Measurements from ENCODE around the gene FAXDC2.

FAXDC2 gene

GRCh38 chr5:154850255-154851062 is at the start of gene FAXDC2:
Gene FAXDC2, minus strand, starts transcription at chr5:154850603. Its CDS starts 12,425 bp downstream, at chr5:154838178.
- Histone ChIP-seq H3K4me3 (ENCODE audit: low read depth in 1 of 5, low read length in 5 of 5) (peak within 1 kb of the TSS; percentile 83 to 99 (median 91)), H3K9ac (ENCODE audit: low read length in 5 of 5) (peak within 1 kb of the TSS; percentile 28 to 75 (median 60)), H3K27me3 (ENCODE audit: control insufficient read depth in 5 of 5, insufficient read depth in 4 of 5, low read length in 5 of 5) (no peaks in the 10 kb centered on the region), H3K27ac (ENCODE audit: low read depth, low read length) (peak within 1 kb of the TSS; percentile 68), H3K36me3 (ENCODE audit: control insufficient read depth in 5 of 5, insufficient read depth in 5 of 5, low read length in 5 of 5) (no peaks in the 10 kb centered on the region), H3K9me3 (ENCODE audit: control insufficient read depth in 5 of 5, low read length in 5 of 5) (no peaks in the 10 kb centered on the region), H3K4me1 (ENCODE audit: control insufficient read depth in 5 of 5, insufficient read depth in 5 of 5, low read length in 5 of 5) (peaks cover 0 to 36% (median 31%) of the 10 kb centered on the region in 5 donors)

DNA sequence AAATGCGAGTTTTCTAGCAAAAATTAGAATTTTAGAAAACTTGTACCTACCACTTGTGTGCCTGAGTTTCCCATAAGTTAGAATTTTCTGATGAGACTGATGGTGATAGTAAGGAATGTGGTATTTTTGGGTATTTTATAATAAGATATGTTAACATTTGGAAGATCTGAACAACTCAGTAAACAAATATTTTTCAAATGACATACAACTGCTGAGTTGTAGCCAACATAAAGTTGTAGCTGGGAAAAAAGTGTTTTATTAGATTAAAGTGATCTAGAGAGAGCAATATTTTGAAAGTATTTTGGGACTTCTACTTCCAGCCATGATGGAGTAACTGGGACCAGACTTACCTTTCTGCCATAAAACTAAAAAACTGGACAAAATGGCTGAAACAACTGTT is 49.7 kb upstream of the FAXDC2 start:
- Histone ChIP-seq H3K27ac (ENCODE audit: low read depth, low read length) (peak overlapping the region; percentile 97), H3K27me3 (ENCODE audit: control insufficient read depth in 5 of 5, insufficient read depth in 4 of 5, low read length in 5 of 5) (no peaks in the 10 kb centered on the region), H3K9me3 (ENCODE audit: control insufficient read depth in 5 of 5, low read length in 5 of 5) (no peaks in the 10 kb centered on the region), H3K4me3 (ENCODE audit: low read depth in 1 of 5, low read length in 5 of 5) (no peak overlapping the region), H3K4me1 (ENCODE audit: control insufficient read depth in 5 of 5, insufficient read depth in 5 of 5, low read length in 5 of 5) (peaks cover 0 to 61% (median 30%) of the 10 kb centered on the region in 5 donors), H3K36me3 (ENCODE audit: control insufficient read depth in 5 of 5, insufficient read depth in 5 of 5, low read length in 5 of 5) (peaks cover 19 to 80% (median 55%) of the 10 kb centered on the region in 5 donors), H3K9ac (ENCODE audit: low read length in 5 of 5) (peak overlapping the region in 3 of 5 donors; percentile 22 to 74 (median 32))

GRCh38 chr5:154899151-154899816 is 48.9 kb upstream of the FAXDC2 start:
- no peaks in the 10 kb centered on the region for H3K27me3 ChIP-seq (ENCODE audit: control insufficient read depth in 5 of 5, insufficient read depth in 4 of 5, low read length in 5 of 5)
- H3K4me3 ChIP-seq (ENCODE audit: low read depth in 1 of 5, low read length in 5 of 5): no peak overlapping the region
- H3K4me1 ChIP-seq (ENCODE audit: control insufficient read depth in 5 of 5, insufficient read depth in 5 of 5, low read length in 5 of 5): peaks cover 0 to 60% (median 30%) of the 10 kb centered on the region in 5 donors
- H3K9me3 ChIP-seq (ENCODE audit: control insufficient read depth in 5 of 5, low read length in 5 of 5): no peaks in the 10 kb centered on the region
- peak overlapping the region in 4 of 5 donors; percentile 30 to 74 (median 54) for H3K9ac ChIP-seq (ENCODE audit: low read length in 5 of 5)
- peak overlapping the region; percentile 97 for H3K27ac ChIP-seq (ENCODE audit: low read depth, low read length)
- peaks cover 19 to 76% (median 53%) of the 10 kb centered on the region in 5 donors for H3K36me3 ChIP-seq (ENCODE audit: control insufficient read depth in 5 of 5, insufficient read depth in 5 of 5, low read length in 5 of 5)

- peaks cover 15 to 84% (median 53%) of the 10 kb centered on the region in 5 donors for H3K36me3 ChIP-seq (ENCODE audit: control insufficient read depth in 5 of 5, insufficient read depth in 5 of 5, low read length in 5 of 5)
- H3K27ac ChIP-seq (ENCODE audit: low read depth, low read length): peak overlapping the region; percentile 97
- H3K4me1 ChIP-seq (ENCODE audit: control insufficient read depth in 5 of 5, insufficient read depth in 5 of 5, low read length in 5 of 5): peaks cover 0 to 60% (median 30%) of the 10 kb centered on the region in 5 donors
- H3K27me3 ChIP-seq (ENCODE audit: control insufficient read depth in 5 of 5, insufficient read depth in 4 of 5, low read length in 5 of 5): no peaks in the 10 kb centered on the region
- H3K4me3 ChIP-seq (ENCODE audit: low read depth in 1 of 5, low read length in 5 of 5): no peak overlapping the region
- no peaks in the 10 kb centered on the region for H3K9me3 ChIP-seq (ENCODE audit: control insufficient read depth in 5 of 5, low read length in 5 of 5)
- no peak overlapping the region for H3K9ac ChIP-seq (ENCODE audit: low read length in 5 of 5)
These were observed 47.8 kb upstream of the FAXDC2 start for GRCh38 chr5:154898210-154898609.

GRCh38 chr5:154896562-154897165 is 46.3 kb upstream of the FAXDC2 start:
- Histone ChIP-seq H3K4me1 (ENCODE audit: control insufficient read depth in 5 of 5, insufficient read depth in 5 of 5, low read length in 5 of 5) (peaks cover 0 to 62% (median 36%) of the 10 kb centered on the region in 5 donors), H3K4me3 (ENCODE audit: low read depth in 1 of 5, low read length in 5 of 5) (no peak overlapping the region), H3K27me3 (ENCODE audit: control insufficient read depth in 5 of 5, insufficient read depth in 4 of 5, low read length in 5 of 5) (no peaks in the 10 kb centered on the region), H3K36me3 (ENCODE audit: control insufficient read depth in 5 of 5, insufficient read depth in 5 of 5, low read length in 5 of 5) (peaks cover 8 to 82% (median 49%) of the 10 kb centered on the region in 5 donors), H3K9ac (ENCODE audit: low read length in 5 of 5) (no peak overlapping the region), H3K27ac (ENCODE audit: low read depth, low read length) (peak overlapping the region; percentile 24), H3K9me3 (ENCODE audit: control insufficient read depth in 5 of 5, low read length in 5 of 5) (no peaks in the 10 kb centered on the region)

DNA sequence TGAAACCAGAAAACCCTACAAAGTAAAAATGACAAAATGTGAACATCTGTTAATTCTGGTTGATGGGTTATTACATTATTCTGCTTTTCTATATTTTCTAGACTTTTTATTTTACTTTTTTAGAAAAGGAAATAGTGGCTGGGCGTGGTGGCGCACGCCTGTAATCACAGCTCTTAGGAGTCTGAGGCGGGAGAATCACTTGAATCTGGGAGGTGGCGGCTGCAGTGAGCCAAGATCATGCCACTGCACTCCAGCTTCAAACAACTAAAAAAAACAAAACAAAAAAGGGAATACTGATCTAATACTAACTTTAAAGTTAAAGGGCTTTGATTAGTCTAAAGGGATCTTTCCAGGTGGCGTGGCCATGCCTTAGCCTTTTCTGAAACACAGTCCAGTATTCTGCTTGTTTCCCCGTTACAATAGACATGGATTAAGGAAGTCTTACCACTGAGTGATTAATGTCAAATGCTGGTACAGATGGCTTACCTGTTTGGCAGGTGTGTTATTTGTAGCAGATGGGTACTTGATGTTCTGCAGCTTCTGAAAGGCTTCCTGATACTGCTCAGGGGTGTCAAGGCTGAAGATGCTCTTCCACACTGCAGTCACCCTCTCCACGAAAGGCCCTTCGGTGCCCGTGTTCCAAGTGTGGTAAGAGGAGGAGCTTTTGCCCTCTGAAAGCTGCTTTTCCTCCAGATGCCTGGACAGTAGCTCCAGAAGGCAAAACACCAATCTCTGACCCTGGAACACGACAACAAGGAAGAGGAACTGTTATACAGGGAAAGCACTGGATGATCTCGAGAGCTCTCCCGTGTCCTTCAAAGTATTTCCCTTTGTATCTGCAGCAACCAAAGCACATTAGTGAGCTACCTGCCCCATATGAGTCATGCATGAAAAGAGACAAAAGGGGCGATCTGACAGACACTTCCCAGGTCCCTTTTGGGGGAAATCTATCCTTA is 45.5 kb upstream of the FAXDC2 start:
- Histone ChIP-seq H3K27ac (ENCODE audit: low read depth, low read length) (peak overlapping the region; percentile 24), H3K9me3 (ENCODE audit: control insufficient read depth in 5 of 5, low read length in 5 of 5) (no peaks in the 10 kb centered on the region), H3K4me3 (ENCODE audit: low read depth in 1 of 5, low read length in 5 of 5) (no peak overlapping the region), H3K9ac (ENCODE audit: low read length in 5 of 5) (no peak overlapping the region), H3K4me1 (ENCODE audit: control insufficient read depth in 5 of 5, insufficient read depth in 5 of 5, low read length in 5 of 5) (peaks cover 0 to 59% (median 36%) of the 10 kb centered on the region in 5 donors), H3K27me3 (ENCODE audit: control insufficient read depth in 5 of 5, insufficient read depth in 4 of 5, low read length in 5 of 5) (no peaks in the 10 kb centered on the region), H3K36me3 (ENCODE audit: control insufficient read depth in 5 of 5, insufficient read depth in 5 of 5, low read length in 5 of 5) (peaks cover 4 to 82% (median 51%) of the 10 kb centered on the region in 5 donors)

- Histone ChIP-seq H3K4me3 (ENCODE audit: low read depth in 1 of 5, low read length in 5 of 5) (no peak overlapping the region), H3K36me3 (ENCODE audit: control insufficient read depth in 5 of 5, insufficient read depth in 5 of 5, low read length in 5 of 5) (peaks cover 17 to 88% (median 60%) of the 10 kb centered on the region in 5 donors), H3K9ac (ENCODE audit: low read length in 5 of 5) (no peak overlapping the region), H3K4me1 (ENCODE audit: control insufficient read depth in 5 of 5, insufficient read depth in 5 of 5, low read length in 5 of 5) (peaks cover 0 to 36% (median 19%) of the 10 kb centered on the region in 5 donors), H3K27me3 (ENCODE audit: control insufficient read depth in 5 of 5, insufficient read depth in 4 of 5, low read length in 5 of 5) (no peaks in the 10 kb centered on the region), H3K27ac (ENCODE audit: low read depth, low read length) (no peak overlapping the region), H3K9me3 (ENCODE audit: control insufficient read depth in 5 of 5, low read length in 5 of 5) (peaks cover 0 to 1% (median 0%) of the 10 kb centered on the region in 5 donors)
These were observed 43.0 kb upstream of the FAXDC2 start for GRCh38 chr5:154893381-154893780.

- peaks cover 0 to 3% (median 0%) of the 10 kb centered on the region in 5 donors for H3K9me3 ChIP-seq (ENCODE audit: control insufficient read depth in 5 of 5, low read length in 5 of 5)
- H3K9ac ChIP-seq (ENCODE audit: low read length in 5 of 5): no peak overlapping the region
- no peak overlapping the region for H3K27ac ChIP-seq (ENCODE audit: low read depth, low read length)
- H3K4me1 ChIP-seq (ENCODE audit: control insufficient read depth in 5 of 5, insufficient read depth in 5 of 5, low read length in 5 of 5): peaks cover 0 to 26% (median 14%) of the 10 kb centered on the region in 5 donors
- no peaks in the 10 kb centered on the region for H3K27me3 ChIP-seq (ENCODE audit: control insufficient read depth in 5 of 5, insufficient read depth in 4 of 5, low read length in 5 of 5)
- H3K36me3 ChIP-seq (ENCODE audit: control insufficient read depth in 5 of 5, insufficient read depth in 5 of 5, low read length in 5 of 5): peaks cover 25 to 88% (median 65%) of the 10 kb centered on the region in 5 donors
- no peak overlapping the region for H3K4me3 ChIP-seq (ENCODE audit: low read depth in 1 of 5, low read length in 5 of 5)
These were observed 42.0 kb upstream of the FAXDC2 start for GRCh38 chr5:154892369-154892771.

GRCh38 chr5:154885439-154885838 is 35.0 kb upstream of the FAXDC2 start:
- H3K4me3 ChIP-seq (ENCODE audit: low read depth in 1 of 5, low read length in 5 of 5): peak overlapping the region in 2 of 5 donors; percentile 2 to 15
- no peaks in the 10 kb centered on the region for H3K27me3 ChIP-seq (ENCODE audit: control insufficient read depth in 5 of 5, insufficient read depth in 4 of 5, low read length in 5 of 5)
- no peak overlapping the region for H3K27ac ChIP-seq (ENCODE audit: low read depth, low read length)
- peaks cover 0 to 12% (median 0%) of the 10 kb centered on the region in 5 donors for H3K4me1 ChIP-seq (ENCODE audit: control insufficient read depth in 5 of 5, insufficient read depth in 5 of 5, low read length in 5 of 5)
- H3K9me3 ChIP-seq (ENCODE audit: control insufficient read depth in 5 of 5, low read length in 5 of 5): peaks cover 10 to 21% (median 19%) of the 10 kb centered on the region in 5 donors
- peaks cover 36 to 53% (median 44%) of the 10 kb centered on the region in 5 donors for H3K36me3 ChIP-seq (ENCODE audit: control insufficient read depth in 5 of 5, insufficient read depth in 5 of 5, low read length in 5 of 5)
- no peak overlapping the region for H3K9ac ChIP-seq (ENCODE audit: low read length in 5 of 5)

Measured in subcutaneous abdominal adipose tissue (tissue), 5 donors.